ENCODE measurements around the gene STAT1. TPM values are rescaled to one million over a fixed set of nuclear protein-coding genes. Genes with fewer than 3 reads are reported as not detected.
A peak's percentile ranks its signal among the peaks of the same experiment; 100 is the strongest.

Gene STAT1
- polyA plus RNA-seq, 1 experiment: 130 TPM

GRCh38 chr2:190950566-190950991, 63.4 kb downstream of the STAT1 start:
- no peaks in the 10 kb centered on the region for H3K9me3 ChIP-seq (ENCODE audit: control insufficient read depth, insufficient read depth, low read length)
- TF ChIP-seq CTCF (IDR thresholded peaks at IDR 0.05; ENCODE audit: low read depth, low read length): no peak
- DNase-seq (ENCODE audit: low read depth, low spot score): no peak
- no peak overlapping the region for H3K27ac ChIP-seq (ENCODE audit: low read depth, low read length)
- POLR2A ChIA-PET: no interaction called here
- CTCF ChIA-PET: interaction anchor here (0.5 kb wide), 2 partner anchors 13 to 217 kb away, joined by 3 read pairs; no protein-coding TSS in a partner anchor
- no peak overlapping the region for H3K4me3 ChIP-seq (ENCODE audit: low read depth, low read length)
- no peaks in the 10 kb centered on the region for H3K27me3 ChIP-seq (ENCODE audit: control insufficient read depth, insufficient read depth, low read length)

GRCh38 chr2:190948671-190949070, 65.3 kb downstream of the STAT1 start:
- H3K9me3 ChIP-seq (ENCODE audit: control insufficient read depth, insufficient read depth, low read length): no peaks in the 10 kb centered on the region
- H3K4me3 ChIP-seq (ENCODE audit: low read depth, low read length): no peak overlapping the region
- POLR2A ChIA-PET: interaction anchor here (1.4 kb wide), 1 partner anchor 10 kb away, joined by 3 read pairs; no protein-coding TSS in a partner anchor
- no peaks in the 10 kb centered on the region for H3K27me3 ChIP-seq (ENCODE audit: control insufficient read depth, insufficient read depth, low read length)
- H3K27ac ChIP-seq (ENCODE audit: low read depth, low read length): no peak overlapping the region
- no peak for TF ChIP-seq CTCF (IDR thresholded peaks at IDR 0.05; ENCODE audit: low read depth, low read length)
- CTCF ChIA-PET: interaction anchor here (1.0 to 2.2 kb wide), 3 partner anchors 99 to 168 kb away, joined by 4 to 11 read pairs (median 5); no protein-coding TSS in a partner anchor
- no peak for DNase-seq (ENCODE audit: low read depth, low spot score)

- no peaks in the 10 kb centered on the region for H3K27me3 ChIP-seq (ENCODE audit: control insufficient read depth, insufficient read depth, low read length)
- peak; percentile 59 for DNase-seq (ENCODE audit: low read depth, low spot score)
- peak overlapping the region; percentile 47 for H3K27ac ChIP-seq (ENCODE audit: low read depth, low read length)
- peak; percentile 28 for TF ChIP-seq CTCF (IDR thresholded peaks at IDR 0.05; ENCODE audit: low read depth, low read length)
- ChIA-PET POLR2A (interaction anchor here (0.9 to 1.7 kb wide), 4 partner anchors 9 to 109 kb away, joined by 3 to 12 read pairs (median 6); partner anchors contain the start of gene GLS), CTCF (interaction anchor here (1.0 to 2.2 kb wide), 5 partner anchors 12 to 167 kb away, joined by 3 to 11 read pairs (median 4); no protein-coding TSS in a partner anchor)
- peak overlapping the region; percentile 11; the same call in 1 of the 2 replicates for H3K4me3 ChIP-seq (ENCODE audit: low read depth, low read length)
- no peaks in the 10 kb centered on the region for H3K9me3 ChIP-seq (ENCODE audit: control insufficient read depth, insufficient read depth, low read length)
Observed at GRCh38 chr2:190947711-190948251, 66.2 kb downstream of the STAT1 start.

- no peak for TF ChIP-seq CTCF (IDR thresholded peaks at IDR 0.05; ENCODE audit: low read depth, low read length)
- ChIA-PET CTCF (interaction anchor here (1.0 to 2.2 kb wide), 5 partner anchors 13 to 166 kb away, joined by 3 to 11 read pairs (median 5); no protein-coding TSS in a partner anchor), POLR2A (interaction anchor here (0.9 to 1.7 kb wide), 5 partner anchors 8 to 139 kb away, joined by 3 to 12 read pairs (median 4); partner anchors contain the start of gene GLS)
- Histone ChIP-seq H3K4me3 (ENCODE audit: low read depth, low read length) (no peak overlapping the region; the same call in 1 of the 2 replicates), H3K27me3 (ENCODE audit: control insufficient read depth, insufficient read depth, low read length) (no peaks in the 10 kb centered on the region), H3K27ac (ENCODE audit: low read depth, low read length) (no peak overlapping the region), H3K9me3 (ENCODE audit: control insufficient read depth, insufficient read depth, low read length) (no peaks in the 10 kb centered on the region)
- DNase-seq (ENCODE audit: low read depth, low spot score): no peak
Observed at GRCh38 chr2:190947141-190947540, 66.8 kb downstream of the STAT1 start.

- TF ChIP-seq CTCF (IDR thresholded peaks at IDR 0.05; ENCODE audit: low read depth, low read length): no peak
- CTCF ChIA-PET: no interaction called here
- Histone ChIP-seq H3K4me3 (ENCODE audit: low read depth, low read length) (no peak overlapping the region), H3K27ac (ENCODE audit: low read depth, low read length) (no peak overlapping the region), H3K27me3 (ENCODE audit: control insufficient read depth, insufficient read depth, low read length) (no peaks in the 10 kb centered on the region), H3K9me3 (ENCODE audit: control insufficient read depth, insufficient read depth, low read length) (no peaks in the 10 kb centered on the region)
- DNase-seq (ENCODE audit: low read depth, low spot score): no peak
- POLR2A ChIA-PET: no interaction called here
Observed at GRCh38 chr2:190943706-190944105, 70.3 kb downstream of the STAT1 start.
